Right lung (tissue), 5 donors: ENCODE data around the gene CEP78. TPM values are rescaled to one million over a fixed set of nuclear protein-coding genes. Genes with fewer than 3 reads are reported as not detected.
"Not testable (repeated sequence)": the region's sequence is repeated elsewhere in the genome, so short reads cannot be mapped to it uniquely, and the experiment has no call there.

Experiments used
- DNase-seq, 2 donors: peaks; one replicate each; pipeline ENCODE4 v3.0.0-alpha.2; 2013
- polyA plus RNA-seq, 5 donors: library from polyadenylated mRNA; unstranded; fragments of 120-200 nt; gene quantifications; one replicate each; pipeline versions ENCODE4 v1.2.1 to v1.2.3, GENCODE V29; 2013; ENCODE audit warnings: inconsistent platforms in 1 of 5, low replicate concordance in 1 of 5; ENCODE audit not compliant: insufficient read length in 5 of 5, insufficient read depth in 1 of 5

Gene CEP78
- polyA plus RNA-seq, 5 donors = 26.3 to 49.7 (median 40.8) TPM

DNA sequence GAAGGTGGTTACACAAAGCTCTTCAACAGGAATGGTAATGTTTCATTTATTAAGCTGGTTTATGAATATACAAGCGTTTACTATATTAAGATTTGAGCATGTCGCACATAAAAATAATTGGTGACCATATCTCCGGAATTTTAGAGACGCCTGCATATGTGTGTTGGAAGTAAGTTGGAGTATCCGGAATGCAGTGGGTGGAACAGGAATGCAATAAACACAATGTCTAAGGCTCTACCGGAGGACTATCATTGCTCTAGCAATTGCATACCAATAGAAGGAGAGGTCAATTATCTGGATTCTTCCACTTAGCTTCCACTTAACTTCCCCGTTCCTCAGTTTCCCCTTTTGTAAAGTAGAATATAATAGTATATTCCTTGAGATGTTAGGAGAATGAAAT lies 1.1 kb upstream of the CEP78 start:
- DNase-seq = no peak

DNA sequence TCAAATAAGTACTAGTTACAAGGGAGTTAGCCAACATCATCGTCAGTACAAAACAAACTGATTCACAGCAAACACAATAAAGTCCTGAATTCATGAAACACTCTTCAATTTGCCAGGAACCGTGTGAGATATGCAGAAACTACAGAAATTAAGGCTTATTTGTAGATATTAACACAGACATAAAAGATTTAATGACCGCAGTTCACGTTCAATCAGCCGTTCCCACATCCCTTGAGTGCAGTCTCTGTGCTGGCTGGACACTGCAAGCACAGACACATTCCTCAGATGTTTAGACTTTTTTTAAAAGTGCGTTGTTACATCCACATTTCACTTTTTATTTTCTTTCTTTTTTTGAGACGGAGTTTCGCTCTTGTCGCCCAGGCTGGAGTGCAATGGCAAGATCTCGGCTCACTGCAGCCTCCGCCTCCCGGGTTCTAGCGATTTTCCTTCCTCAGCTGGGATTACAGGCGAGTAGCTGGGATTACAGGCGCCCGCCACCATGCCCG lies 566 bp upstream of the CEP78 start:
- DNase-seq = no peak

DNA sequence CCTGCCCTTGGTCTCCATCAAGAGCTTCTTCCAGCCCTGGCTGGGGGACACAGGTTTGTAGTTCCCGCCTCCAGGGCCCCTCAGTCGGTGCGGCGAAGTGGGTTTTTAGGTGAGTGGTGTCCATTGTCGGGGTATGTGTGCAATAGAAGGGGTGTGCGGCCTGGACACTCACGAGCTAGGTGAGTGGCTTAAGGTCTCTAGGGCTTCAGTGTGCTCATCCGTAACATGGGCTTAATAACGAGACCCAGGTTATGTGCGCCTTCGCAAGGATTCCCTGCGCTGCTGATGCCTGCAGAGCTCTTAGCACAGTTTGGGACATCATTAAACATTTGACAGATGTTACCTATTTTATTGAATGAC lies 656 bp downstream of the CEP78 start:
- DNase-seq = no peak

DNA sequence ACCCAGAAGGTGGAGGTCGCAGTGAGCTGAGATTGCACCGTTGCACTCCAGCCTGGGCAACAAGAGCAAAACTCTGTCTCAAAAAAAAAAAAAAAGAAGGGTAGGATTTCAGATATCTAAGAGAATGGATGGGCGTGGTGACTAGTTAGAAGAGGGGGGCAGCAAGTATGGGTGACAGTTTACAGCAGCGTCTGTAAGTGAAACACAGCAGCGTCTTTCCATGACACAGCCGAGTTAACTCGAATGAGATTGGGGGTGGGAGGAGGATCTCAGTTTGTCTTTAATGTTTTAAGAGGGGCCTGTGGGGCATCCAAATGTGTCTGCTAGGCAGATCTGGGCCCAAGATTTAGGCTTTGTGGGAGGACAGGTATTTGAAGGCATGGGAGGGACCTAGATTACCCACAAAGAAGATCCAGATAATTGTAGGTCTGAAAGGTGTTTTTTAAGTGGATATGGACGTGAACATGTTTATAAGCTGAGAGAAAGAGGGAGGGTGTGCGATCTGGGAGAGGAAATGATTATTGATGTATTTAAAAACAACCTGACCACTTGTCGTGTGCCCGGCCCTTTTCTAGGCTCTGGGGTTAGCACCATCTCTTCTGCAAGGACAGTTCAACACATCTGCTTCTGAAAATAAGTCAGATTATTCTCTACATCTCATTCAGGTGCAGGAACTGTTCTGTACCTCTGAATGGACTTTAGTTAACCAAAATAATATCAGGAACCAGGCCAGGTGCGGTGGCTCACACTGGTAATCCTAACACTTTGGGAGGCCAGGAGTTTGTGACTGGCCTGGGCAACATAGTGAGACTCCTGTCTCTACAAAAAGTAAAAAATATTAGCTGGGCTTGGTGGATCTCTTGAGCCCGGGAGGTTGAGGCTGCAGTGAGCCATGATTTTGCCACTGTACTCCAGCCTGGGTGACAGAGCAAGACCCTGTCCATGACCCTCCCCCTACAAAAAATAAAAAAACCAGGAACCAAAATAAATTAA lies 2.5 kb downstream of the CEP78 start:
- no peak for DNase-seq

DNA sequence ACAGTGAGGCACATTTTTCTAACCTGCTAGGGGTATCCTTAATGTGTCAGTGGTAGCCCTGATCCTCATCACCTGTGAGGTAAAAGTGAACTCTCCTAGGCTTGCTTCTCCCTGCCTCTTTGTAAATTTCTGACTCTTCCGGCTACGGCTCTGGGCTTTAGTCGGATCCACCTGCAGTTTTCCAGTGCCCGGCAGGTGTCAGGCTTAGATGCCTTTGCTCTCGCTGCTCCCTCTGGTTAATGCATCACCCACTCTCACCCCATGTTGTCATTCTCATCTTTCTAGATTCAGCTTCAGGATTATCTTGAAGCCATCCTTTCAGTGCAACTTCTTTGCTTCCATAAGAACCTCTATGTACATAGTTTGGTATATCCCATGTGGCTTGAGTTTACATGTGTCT lies 3.6 kb downstream of the CEP78 start:
- no peak for DNase-seq

DNA sequence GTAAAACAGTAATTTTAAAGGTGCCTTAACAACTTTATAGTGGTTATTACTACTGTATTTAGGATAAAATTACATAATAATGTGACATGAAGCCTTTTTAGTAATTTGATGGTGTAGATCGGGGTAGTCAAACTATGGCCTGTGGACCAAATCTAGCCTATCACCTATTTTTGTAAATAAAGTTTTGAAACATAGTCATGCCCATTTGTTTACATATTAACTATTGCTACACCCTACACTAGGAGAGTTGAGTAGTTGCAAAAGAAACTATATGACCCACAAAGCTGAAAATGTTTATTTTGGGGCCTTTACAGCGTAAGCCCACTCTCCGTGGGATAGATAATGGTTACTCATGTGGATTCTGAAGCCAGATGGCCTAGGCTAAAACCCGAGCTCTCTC lies 6.2 kb downstream of the CEP78 start:
- no peak for DNase-seq

DNA sequence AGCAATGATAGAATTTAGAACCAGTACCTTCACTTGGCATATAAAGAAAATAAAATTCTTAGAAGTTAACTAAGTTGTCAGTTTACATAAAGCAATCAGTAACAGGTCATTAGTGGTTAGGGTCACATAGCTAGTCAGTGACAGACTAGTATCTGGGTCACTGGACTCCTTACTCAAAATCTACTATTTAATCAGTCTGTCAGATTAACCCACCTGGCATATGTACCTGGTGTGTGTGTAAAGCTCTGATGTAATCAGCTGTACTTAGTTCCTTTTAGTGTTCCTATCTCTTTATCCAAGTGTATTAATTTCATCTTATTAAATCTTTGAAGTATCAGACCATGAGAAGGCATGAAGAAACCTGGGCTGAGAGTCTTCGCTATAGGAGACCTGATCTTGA lies 7.3 kb downstream of the CEP78 start:
- no peak for DNase-seq

DNA sequence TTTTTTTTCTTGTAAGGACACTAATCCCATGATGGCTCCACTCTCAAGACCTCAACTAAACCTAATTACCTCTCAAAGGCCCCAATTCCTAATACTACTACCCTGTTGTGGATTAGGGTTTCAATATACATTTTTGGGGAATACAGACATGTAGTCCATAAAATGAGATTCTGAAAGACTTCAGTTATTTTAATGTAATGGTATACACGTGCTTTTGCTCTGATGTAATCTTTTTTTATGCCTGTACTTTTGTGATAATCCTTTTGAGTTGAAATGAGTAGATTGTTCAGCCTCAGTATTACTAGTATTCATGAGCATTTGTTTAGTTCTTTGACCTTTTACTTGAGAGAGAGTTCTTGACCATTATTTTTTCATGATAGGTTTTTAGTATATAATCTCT lies 9.5 kb downstream of the CEP78 start:
- no peak for DNase-seq

DNA sequence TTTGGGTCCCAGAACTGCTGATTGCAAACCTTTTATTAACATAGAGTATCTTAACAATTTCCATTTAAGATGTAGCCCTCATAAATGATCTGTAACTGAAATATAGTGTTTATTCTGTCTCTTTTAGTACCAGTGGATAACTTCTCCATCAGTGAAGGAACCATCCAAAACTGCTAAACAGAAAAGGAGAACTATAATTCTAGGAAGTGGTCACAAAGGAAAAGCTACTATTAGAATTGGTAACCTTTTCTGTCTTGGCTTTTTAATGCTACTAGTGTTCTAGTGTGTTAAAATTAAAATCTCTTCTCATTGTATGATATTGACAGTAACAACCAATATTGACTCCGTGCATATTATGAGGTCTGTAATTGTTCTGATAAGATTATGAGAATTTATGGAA lies 12.8 kb downstream of the CEP78 start:
- DNase-seq = no peak

DNA sequence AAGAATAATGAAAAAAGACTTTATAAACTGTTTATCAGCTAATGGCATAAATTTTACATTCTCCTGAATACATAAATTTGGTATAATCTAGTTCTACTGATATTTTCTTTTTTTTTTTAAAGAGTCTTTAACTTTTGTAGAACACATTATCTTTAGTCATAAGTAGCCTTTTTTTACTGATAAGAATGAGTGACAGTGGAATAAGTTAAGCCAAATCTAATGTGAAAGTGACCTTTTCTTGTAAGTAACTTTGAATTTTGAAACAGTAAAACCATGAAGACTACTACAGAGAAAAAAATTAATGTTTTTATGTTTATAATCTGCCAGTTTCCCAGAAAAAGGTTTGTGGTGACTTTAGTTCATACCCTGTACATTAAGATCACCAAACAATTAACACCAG lies 13.7 kb downstream of the CEP78 start:
- no peak for DNase-seq

DNA sequence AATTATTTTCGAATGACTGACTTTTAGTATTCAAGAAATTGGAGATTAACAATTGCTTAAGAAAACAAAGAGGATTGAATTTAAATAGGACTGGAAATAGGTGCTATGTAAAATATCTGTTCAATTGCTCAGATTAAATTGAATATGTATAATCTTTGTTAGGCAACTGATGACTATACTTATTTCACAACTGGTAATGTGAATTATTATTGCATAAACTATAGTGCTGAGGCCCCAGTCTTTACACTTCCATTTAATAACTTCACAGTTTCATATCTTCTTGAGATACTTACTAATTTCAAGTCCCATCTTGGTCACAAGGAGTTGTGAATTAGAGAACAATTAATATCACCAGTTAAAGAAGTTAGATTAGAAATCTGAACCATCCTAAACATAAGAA lies 16.7 kb downstream of the CEP78 start:
- DNase-seq = no peak

DNA sequence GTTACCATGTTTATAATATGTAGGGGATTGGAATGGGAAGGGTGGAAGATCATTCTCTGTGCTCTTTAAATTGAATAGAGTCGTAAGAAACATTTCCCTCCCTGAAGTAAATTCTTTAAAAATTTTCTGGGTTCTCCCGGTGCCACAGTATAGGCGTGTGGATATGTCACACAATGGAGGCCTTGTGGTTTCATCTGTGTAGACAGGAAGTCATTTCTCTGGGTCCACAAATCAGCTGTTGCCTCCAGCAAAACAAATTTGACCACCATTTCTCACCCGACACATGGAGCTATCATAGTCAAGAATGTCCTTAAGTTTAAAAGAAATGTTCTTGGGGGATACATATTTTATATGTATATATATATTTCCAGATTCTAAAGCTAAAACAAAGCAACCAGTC lies 17.4 kb downstream of the CEP78 start:
- DNase-seq = no peak

DNA sequence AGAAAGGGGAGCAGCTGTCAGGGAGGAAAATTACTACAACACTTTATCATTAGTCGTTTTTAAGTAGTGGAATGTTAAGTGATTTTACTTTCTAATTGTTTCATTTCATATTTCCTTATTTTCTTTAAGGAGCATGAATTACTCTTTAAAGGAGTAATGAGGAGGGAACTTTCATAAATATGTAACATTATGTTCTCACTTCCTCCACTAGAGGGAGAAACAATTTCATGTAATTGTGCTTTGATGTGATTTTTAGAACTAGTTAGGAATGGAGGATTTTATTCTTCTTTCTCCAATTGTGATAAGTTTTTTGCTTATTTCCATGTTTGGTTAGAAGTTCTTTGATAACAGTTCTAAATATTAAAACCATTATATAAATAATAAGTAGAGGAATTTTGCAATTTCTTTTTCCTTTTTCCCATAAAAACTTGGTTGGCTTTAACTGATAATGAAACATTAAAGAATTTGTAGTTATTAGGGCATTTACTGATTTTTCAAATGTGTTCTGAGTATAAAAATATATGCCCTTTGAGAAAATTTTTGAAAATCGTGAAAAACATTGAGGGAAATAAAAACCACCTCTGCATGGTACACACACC lies 25.6 kb downstream of the CEP78 start:
- no peak for DNase-seq

DNA sequence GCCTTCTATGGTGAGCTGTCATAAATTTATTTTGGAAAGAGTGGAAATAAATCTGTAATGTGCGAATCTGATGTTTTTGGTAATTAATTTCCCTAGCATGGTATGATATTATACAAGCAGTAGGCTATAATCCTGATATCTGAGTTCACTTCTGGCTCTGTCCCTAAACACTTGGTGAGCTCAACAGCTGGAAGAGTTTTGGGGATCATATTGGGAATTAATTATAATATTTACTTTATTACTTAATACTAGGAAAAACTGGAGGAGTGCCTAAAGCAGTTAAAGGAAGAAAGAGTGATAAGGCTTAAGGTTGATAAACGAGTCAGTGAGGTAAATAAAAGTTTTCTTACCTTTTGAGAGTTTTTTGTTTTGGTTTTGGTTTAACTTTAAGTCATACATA lies 26.8 kb downstream of the CEP78 start:
- no peak for DNase-seq

DNA sequence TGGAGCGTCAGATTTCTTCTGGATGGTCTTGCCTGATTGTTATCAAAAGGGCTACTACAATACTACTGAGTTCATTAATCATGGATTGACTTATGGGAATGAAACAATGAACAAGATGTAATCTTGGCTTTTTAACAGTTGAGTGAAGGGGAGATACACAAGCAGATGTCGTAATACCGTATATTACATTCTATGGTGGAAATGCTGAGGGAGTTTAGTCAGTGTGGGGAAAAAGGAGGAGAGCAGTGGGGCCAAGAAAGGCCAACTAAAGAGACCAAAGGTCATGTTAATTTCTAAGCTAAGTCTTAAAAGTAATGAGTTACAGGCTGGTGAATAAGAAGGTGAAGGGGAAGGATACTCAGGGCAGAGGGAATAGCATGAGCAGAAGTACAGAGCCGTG lies 32.0 kb downstream of the CEP78 start:
- no peak for DNase-seq

DNA sequence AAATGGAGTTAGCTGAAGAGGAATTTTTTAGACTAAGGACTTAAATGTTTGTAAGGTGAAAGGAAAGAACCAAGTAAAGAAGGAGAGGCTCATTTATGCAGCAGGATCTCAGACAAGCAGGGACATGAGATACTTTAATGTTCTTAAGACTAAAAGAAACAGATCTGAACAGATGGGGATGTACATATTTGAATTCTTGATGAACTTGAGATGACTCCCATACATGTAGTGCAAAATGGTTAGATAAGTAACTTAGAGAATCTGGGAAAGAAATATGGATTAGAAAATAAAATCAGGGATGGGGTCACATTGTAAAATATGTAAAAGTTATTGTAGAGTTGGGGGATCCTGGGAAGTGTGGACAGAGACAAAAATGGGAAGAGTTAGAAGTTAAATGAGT lies 33.9 kb downstream of the CEP78 start:
- DNase-seq = no peak

DNA sequence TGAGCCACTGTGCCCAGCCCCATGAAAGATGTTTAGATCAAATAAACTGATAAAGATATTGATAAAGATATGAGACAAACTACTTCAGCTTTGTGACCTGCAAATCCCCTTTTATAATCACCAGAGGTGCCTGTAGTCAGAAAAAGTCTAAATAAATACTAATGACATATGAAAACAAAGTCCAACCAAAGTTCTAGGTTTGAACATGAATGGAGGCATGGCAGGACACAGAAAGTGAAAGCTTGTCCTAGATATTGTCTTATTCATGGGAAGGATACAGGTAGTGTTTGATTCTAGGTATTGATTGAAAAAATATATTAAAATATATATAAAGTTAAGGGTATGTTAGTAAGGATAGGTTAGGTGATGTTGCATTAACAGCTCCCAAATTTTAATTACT lies 36.4 kb downstream of the CEP78 start:
- no peak for DNase-seq

DNA sequence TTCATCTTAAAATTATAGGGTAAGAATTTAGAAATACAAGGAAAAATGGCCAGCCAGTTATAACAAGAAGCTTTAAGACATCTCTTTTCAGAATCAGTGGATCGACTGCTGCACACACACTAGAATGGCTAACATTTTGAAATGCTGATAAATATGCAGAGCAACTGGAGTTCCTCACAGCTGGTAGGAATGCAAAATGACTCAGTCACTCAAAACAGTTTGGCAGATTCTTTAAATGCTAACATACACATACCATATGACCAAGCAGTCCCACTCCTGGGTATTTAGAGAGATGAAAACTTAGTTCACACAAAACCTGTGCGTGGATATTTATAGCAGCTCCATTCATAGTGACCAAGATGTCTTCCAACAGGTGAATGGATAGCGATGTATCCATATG lies 37.9 kb downstream of the CEP78 start:
- no peak for DNase-seq

DNA sequence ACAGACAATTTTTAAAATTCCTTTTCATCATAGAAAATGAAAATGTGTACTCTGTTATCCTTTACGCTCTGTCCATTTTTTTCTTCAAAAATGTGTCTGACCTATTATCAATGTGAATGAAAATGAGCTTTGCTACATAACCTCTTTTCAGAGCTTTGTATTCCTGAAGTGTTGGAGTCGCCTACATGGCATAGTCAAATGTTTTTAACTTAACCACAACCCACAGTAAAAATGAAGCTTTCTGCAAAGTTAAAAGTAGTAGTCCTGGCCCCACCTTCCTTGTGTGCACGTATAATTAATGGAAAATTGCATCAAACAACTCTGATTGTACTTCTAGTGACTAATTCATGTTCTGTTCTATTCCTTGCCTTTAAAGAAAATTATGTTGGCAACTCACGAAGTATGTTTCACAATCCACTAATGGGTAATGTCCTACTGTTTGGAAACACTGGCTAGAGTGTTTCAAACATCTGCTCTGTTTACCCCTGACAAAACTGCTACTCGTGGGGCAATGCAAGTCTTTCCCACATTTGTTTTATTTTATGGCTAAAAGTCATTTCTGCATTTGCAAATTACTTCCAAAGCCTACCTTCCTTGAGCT lies 42.4 kb downstream of the CEP78 start:
- peak; percentile 50 to 66 for DNase-seq

DNA sequence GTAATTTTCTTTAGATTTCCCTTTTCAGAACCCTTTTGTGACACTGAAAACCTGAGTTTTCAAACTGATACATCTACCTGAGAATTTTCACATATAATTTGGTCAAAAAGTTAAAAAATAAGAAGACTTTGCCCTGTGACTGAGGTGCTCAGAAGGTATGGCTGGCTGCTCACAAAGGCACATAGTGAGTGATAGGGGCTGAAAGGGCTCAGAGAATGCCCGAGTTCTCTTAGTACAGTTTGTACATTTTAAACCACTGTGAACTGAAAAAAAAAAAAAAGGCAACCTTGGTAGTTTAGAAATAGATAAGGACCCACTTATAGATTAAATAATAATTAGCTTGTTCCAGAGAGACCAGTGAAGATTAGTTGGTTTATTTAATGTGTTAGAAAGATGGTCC lies 42.9 kb downstream of the CEP78 start:
- no peak for DNase-seq

DNA sequence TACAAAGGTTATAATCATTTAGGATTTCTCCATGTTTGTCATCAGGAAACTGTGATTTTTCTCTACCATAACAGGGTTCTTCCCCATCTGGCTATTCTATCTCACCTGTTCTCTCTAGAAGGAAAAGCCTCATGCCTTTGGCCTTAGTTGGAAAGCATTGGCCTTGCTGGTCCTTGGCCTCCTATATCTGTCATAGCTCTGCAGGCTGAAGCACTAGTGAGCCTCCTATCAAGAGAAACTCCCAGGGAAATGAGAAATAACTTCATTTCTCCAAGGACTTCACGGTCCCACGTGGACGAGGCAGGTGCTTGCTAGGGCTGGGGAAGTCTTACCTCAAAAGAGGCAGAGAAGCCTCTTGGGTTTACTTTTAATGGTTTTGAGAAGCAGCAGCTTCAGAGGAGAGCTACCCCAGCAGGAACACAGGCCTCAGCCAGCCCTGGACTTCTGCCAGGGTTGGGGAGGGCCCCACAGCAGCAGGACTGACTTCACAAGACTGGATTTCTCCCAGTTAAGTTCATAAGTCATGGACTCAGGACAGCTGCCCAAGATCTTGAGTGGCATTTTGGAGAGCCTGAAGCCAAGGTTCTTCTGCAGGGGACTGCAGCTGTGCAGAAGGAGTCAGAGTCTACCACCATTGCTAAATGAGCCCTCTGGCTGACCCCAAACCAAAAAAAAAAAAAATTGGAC lies 45.2 kb downstream of the CEP78 start:
- DNase-seq = peak; percentile 93 to 94

DNA sequence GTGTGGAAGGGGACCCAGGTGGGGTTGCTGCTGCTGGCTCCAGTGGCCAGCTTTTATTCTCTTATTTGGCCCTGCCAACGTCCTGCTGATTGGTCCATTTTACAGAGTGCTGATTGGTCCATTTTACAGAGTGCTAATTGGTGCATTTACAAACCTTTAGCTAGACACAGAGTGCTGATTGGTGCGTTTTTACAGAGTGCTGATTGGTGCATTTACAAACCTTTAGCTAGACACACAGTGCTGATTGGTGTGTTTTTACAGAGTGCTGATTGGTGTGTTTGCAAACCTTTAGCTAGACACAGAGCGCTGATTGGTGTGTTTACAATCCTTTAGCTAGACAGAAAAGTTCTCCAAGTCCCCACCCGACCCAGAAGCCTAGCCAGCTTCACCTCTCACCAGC lies 48.3 kb downstream of the CEP78 start:
- not testable (repeated sequence) for DNase-seq
